Fibroblast of mammary gland (primary cell): ENCODE results near the gene SLC22A4.

Source experiments
- DNase-seq: peaks from one replicate; pipeline ENCODE4 v3.0.0-alpha.2; 2010; ENCODE audit warnings: low read depth
- H3K4me3 ChIP-seq: 2 replicates; pipeline ENCODE4 v1.5.1; 2011; ENCODE audit warnings: low read depth, mild to moderate bottlenecking, low read length, moderate library complexity; ENCODE audit not compliant: control insufficient read depth
- TF ChIP-seq, protein P1 (sequence below): conservative IDR thresholded peaks from 2 replicates; pipeline ENCODE4 v1.5.1; 2011; ENCODE audit warnings: low read depth, low read length, inconsistent platforms; ENCODE audit not compliant: control insufficient read depth, insufficient read depth

Gene SLC22A4

DNA sequence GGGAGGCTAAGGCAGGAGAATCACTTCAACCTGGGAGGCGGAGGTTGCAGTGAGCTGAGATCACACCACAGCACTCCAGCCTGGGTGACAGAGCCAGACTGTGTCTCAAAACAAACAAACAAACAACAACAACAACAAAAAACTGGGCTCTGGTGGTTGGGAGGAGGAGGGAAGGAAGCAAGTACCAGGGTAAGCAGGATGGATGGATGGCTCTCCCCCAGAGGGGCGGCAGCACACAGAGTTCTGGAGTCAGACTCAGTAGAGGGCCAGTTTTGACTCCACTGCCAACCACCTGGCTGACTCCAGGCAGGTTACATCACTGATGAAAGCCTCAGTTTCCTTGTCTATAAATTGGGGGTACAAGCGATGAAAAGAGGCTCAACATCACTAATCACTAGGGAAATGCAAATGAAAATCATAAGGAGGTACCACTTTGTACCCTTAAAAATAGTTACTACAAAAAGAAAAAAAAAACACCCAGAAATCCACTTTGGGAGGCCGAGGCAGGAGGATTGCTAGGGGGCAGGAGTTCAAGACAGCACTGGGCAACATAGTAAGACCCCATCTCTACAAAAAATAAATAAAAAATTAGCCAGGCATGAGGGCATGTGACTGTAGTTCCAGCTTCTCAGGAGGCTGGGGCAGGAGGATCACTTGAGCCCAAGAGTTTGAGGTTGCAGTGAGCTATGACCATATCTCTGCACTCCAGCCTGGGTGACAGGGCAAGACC is 3.2 kb downstream of the SLC22A4 start:
- TF ChIP-seq, protein P1, sequence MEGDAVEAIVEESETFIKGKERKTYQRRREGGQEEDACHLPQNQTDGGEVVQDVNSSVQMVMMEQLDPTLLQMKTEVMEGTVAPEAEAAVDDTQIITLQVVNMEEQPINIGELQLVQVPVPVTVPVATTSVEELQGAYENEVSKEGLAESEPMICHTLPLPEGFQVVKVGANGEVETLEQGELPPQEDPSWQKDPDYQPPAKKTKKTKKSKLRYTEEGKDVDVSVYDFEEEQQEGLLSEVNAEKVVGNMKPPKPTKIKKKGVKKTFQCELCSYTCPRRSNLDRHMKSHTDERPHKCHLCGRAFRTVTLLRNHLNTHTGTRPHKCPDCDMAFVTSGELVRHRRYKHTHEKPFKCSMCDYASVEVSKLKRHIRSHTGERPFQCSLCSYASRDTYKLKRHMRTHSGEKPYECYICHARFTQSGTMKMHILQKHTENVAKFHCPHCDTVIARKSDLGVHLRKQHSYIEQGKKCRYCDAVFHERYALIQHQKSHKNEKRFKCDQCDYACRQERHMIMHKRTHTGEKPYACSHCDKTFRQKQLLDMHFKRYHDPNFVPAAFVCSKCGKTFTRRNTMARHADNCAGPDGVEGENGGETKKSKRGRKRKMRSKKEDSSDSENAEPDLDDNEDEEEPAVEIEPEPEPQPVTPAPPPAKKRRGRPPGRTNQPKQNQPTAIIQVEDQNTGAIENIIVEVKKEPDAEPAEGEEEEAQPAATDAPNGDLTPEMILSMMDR = no peak
- no peak overlapping the region for H3K4me3 ChIP-seq
- no peak for DNase-seq

DNA sequence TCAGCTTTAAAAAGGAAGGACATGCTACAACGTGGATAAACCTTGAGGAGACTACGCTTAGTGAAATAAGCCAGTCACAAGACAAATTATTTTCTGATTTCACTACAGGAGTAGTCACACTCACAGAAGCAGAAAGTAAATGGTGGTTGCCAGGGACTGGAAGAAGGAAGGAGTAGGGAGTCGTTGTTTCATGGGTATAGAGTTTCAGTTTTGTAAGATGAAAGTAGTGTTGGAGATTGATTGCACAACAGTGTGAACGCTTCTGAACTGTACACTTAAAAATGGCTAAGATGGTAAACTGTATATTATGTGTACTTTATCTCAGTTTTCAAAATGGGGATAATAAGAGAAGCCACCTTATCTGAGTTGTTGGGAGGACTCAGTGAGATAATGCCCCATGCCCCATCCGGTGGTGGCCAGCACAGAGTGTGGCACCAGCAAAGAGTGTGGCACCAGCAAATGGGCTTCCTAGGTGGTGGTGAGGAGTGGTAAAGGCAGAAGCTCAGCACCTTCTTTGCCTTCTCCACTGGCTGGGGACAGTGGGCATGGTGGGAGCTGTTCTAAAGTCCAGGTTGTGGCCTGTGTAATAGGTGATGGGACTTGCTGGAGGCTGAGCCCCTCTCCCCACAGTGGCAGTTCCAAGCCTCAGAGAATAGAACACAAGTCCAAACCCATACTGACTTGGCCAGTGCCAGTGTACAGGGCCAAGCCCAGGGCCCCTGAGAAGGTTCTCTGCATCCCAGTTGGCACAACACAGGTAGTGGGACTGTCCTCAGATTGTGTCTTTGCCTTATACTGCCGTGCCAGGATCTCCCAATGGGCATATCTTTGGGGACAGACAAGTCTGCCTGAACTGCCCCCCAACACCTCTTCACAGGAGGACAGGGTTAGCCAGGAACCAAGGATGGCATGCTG is 4.4 kb downstream of the SLC22A4 start:
- TF ChIP-seq, protein P1 = no peak

DNA sequence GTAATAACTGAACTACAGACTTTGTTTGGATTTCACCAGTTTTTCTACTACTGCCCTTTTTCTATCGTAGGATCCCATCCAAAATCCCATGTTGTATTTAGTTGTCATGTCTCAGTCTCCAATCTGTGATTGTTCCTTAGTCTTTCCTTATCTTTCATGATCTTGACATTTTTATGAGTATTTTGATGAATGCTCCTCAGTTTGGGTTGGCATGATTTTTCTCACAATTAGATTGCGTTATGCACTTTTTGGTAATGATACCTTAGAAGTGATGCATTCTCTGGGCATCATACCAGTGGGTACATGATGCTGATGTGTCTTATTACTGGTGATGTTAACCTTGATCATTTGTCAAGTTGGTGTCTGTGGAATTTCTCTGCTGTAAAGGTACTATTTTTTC is 5.7 kb downstream of the SLC22A4 start:
- no peak for DNase-seq
- no peak overlapping the region for H3K4me3 ChIP-seq
- TF ChIP-seq, protein P1 = no peak

More for the DNA sequence above, 4.4 kb downstream of the SLC22A4 start:
- no peak overlapping the region for H3K4me3 ChIP-seq
- peak; percentile 52 for DNase-seq

DNA sequence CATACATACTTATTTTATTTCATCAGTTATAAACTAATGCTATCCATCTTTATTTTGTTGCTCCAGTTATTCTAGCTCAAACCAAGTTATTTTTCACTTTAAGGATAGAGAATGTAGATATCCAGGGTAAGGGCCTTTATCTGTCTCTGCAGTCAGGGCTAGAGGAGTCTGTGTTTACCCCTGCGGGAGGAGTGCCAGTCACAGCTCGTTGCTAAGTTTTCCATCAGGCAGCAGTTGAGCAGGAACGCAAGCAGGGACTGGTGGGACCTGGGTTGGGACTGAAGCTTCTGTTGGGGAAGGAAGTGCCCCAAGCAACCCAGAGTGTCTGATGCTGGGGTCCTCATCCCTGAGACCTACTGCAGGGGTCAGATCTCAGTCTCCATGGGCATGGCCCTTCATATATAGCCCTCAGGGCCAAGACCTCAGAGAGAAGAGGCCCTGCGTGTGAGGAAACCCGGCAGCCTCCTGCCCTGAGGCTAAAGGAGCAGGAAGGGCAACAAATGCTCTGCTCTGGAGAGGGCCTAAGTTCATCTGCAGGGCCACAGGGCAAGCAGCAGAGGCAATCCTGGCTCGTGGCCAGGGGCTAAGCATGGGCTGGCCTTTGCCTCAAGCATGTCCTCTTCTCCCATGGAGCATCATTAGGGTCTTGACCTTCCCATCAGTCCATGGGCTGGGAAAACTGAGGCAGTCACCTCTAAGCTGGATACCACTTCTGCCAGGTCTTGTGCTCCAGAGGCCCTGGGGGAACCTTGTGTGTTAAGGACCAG is 6.6 kb downstream of the SLC22A4 start:
- no peak overlapping the region for H3K4me3 ChIP-seq
- no peak for DNase-seq
- TF ChIP-seq, protein P1 = no peak

DNA sequence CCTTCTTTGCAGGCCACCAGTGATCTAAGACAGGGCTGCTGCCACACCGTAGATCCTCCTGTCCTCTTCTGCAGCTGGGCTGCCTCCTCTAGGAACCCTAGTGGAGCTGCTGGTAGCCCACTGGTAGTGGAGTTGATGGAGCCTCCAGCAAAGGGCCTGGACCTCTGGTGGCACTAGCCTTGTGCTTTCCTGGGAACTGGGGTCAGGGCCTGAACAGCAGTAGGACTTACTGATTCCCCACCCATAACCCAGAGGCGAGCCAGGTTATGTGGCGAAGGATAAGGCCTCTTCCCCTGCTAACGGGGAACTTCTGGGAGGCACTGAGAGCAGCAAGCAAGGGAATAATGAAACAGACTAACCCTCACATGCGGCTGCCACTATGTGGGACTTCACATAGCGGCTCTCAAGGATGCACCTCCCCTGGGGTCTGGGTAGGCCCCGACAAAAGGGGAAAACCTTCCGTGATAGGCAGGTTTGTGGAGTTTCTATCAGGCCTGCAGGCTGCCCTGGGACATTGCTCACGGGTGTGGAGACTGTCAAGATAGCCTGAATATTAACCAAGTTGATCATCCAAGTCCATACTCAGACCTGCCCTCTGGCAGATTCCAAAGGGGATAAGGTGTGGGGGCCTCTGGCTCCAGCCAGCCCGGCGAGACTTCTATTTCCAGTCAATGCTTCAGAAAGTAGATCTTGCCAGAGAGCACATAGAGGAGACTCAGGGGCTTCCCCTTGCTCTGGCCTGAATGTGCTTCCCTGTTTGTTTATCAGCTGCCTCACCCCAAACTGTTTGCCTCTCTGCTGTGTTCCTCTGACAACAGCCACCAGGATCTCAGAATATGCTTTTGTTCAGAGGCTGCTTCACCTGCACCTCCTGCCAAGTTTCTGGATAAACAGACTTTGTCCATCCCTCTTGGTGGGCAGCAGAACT is 7.4 kb downstream of the SLC22A4 start:
- H3K4me3 ChIP-seq = no peak overlapping the region
- DNase-seq = no peak
- TF ChIP-seq, protein P1 = no peak
